ENCODE results near the gene SOX30.
"Not testable (repeated sequence)": the region's sequence is repeated elsewhere in the genome, so short reads cannot be mapped to it uniquely, and the experiment has no call there.

The SOX30 gene

DNA sequence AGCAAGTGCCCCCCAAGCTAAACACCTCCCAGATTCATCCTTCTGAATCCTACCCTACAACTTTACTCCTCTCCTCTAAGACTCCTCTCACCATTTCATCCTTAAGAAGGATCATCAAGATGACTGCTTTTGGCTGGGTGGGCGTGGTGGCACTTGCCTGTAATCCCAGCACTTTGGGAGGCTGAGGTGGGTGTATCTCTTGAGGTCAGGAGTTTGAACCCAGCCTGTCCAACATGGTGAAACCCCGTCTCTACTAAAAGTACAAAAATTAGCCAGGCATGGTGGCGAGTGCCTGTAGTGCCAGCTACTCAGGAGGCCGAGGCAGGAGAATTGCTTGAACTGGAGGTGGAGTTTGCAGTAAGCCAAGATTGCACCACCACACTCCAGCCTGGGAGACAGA is 22.1 kb upstream of the SOX30 start:
- H3K4me3 ChIP-seq (ENCODE audit: low read length); H3K9me3 ChIP-seq (ENCODE audit: low read length); H2AFZ ChIP-seq (ENCODE audit: low read depth, low read length); H3K36me3 ChIP-seq (ENCODE audit: insufficient read depth, low read length); H3K27me3 ChIP-seq (ENCODE audit: insufficient read depth, low read length); H3K4me1 ChIP-seq (ENCODE audit: insufficient read depth, low read length): not testable (repeated sequence)

DNA sequence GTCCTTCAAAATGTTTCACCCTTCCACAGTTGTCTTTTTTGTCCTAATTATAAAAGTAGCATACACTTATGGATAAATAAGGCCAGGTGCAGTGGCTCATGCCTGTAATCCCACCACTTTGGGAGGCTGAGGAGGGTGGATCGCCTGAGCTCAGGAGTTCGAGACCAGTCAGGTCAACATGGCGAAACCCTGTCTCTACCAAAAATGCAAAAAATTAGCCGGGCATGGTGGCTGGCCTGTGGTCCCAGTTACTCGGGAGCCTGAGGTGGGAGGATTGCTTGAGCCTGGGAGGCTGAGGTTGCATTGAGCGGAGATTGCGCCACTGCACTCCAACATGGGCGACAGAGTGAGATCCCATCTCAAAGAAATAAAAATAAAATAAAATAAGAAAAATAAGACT is 20.7 kb upstream of the SOX30 start:
- H2AFZ ChIP-seq (ENCODE audit: low read depth, low read length) = no peak overlapping the region
- no peaks in the 10 kb centered on the region for H3K36me3 ChIP-seq (ENCODE audit: insufficient read depth, low read length)
- H3K4me1 ChIP-seq (ENCODE audit: insufficient read depth, low read length) = no peaks in the 10 kb centered on the region
- no peak overlapping the region for H3K4me3 ChIP-seq (ENCODE audit: low read length)
- H3K27me3 ChIP-seq (ENCODE audit: insufficient read depth, low read length) = no peaks in the 10 kb centered on the region
- peaks cover 2% of the 10 kb centered on the region for H3K9me3 ChIP-seq (ENCODE audit: low read length)

DNA sequence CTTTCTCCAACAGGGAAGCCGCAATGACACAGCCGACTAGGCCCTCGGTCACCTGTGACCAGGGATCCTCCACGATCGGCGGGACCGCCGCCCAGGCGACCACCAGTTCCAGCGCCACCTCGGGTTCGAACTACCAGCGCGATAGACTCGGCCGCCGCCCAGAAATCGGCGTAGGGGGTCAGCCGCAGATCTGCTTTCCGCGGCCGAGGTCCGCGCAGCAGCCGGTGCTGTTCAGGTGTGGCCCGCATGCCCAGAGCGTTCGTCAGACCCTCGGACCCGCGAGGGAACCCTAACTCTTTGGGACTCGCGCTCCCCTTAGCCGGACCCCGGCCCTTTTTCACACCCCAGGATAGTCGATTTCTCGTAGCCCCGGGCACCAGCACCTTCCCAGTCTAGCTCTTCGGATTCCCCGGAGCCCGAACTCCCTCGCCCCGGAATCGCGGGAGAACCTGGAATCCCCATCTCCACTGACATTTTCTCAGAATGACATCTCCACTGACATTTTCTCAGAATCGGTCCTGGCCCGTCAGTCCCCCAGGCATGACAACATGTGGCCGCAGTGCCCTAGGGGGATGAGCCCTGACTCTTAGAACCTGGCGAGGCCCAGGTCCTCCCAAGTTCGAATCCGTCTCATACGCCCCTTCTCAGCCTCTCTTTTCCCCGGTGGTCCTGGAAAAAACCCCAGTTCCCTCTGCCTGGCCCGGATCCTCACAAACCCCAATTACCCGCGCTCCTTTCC is 19.5 kb upstream of the SOX30 start:
- Histone ChIP-seq H2AFZ (ENCODE audit: low read depth, low read length) (no peak overlapping the region), H3K9me3 (ENCODE audit: low read length) (peaks cover 2% of the 10 kb centered on the region), H3K4me1 (ENCODE audit: insufficient read depth, low read length) (no peaks in the 10 kb centered on the region), H3K36me3 (ENCODE audit: insufficient read depth, low read length) (no peaks in the 10 kb centered on the region), H3K27me3 (ENCODE audit: insufficient read depth, low read length) (no peaks in the 10 kb centered on the region), H3K4me3 (ENCODE audit: low read length) (peak overlapping the region; percentile 14)

DNA sequence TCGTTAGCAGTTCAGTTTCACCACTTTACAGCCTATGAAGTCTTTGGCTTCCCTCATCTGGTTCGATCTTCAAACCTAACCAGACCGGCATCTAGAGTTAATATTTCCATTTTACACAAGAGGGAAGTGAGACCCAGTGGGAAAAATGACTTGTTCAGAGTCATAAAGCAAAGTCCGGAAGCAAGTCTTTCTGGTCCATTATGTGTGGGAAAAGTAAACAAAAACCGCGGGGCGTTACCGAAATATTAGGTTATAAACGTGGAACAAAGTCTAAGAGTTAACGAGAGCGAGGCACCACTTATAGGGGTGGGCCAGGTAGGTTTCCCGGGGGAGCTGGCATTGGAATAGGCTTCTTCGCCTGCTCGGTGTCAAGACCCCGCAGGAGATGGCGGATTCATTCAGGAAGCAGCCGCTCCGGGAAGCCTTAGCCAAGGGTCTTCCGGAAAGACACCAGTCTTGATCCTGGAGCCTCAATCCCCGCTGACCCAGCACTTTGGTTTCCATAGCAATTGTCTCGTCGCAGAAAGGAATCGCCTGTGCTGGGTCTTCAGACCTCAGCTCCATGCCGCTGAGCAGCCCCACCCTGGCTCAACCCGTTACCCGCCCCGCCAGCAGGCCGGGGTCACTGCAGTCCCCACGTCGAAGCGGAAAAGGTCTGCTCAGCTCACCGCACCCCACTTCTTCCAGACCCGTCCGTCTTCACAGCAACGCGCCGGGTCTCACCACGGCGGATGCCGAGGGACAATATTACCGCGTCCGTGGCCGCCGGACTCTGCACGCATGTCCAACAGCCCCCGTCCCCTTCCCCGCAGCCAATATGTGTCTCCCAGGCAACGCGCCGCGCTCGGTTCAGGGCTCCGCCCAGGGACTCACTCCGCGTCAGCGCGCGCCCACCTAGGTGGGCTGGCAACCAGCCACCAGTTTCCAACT is 18.7 kb upstream of the SOX30 start, which contains the start of gene C5orf52:
Gene C5orf52 (plus strand): TSS at position 872 of the 930 bp plus-strand sequence. CDS start 82 bp downstream, outside the sequence.
- Histone ChIP-seq H3K4me3 (ENCODE audit: low read length) (peak within 1 kb of the TSS; percentile 14), H3K4me1 (ENCODE audit: insufficient read depth, low read length) (no peaks in the 10 kb centered on the region), H3K9me3 (ENCODE audit: low read length) (peaks cover 2% of the 10 kb centered on the region), H3K27me3 (ENCODE audit: insufficient read depth, low read length) (no peaks in the 10 kb centered on the region), H2AFZ (ENCODE audit: low read depth, low read length) (no peak within 1 kb of the TSS), H3K36me3 (ENCODE audit: insufficient read depth, low read length) (no peaks in the 10 kb centered on the region)

DNA sequence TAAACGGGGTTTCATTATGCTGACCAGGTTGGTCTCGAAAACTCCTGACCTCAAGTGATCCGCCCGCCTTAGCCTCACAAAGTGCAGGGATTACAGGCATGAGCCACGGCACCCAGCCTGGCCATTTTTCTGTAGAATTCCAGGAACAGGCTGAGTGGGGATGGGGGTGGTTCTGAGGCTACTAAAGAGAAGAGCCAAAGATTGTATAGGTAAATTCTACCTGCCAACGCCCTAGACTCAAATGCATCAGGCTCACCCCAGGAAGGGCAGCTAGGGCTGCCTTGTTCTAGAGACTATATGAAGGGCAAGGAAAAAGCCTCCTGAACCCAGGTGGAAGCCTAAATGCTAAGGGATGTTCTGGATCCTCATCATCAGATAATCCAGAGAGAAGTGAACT is 17.5 kb upstream of the SOX30 start:
- Histone ChIP-seq H3K4me3 (ENCODE audit: low read length) (no peak overlapping the region), H2AFZ (ENCODE audit: low read depth, low read length) (no peak overlapping the region), H3K9me3 (ENCODE audit: low read length) (peaks cover 2% of the 10 kb centered on the region), H3K27me3 (ENCODE audit: insufficient read depth, low read length) (no peaks in the 10 kb centered on the region), H3K36me3 (ENCODE audit: insufficient read depth, low read length) (no peaks in the 10 kb centered on the region), H3K4me1 (ENCODE audit: insufficient read depth, low read length) (no peaks in the 10 kb centered on the region)

DNA sequence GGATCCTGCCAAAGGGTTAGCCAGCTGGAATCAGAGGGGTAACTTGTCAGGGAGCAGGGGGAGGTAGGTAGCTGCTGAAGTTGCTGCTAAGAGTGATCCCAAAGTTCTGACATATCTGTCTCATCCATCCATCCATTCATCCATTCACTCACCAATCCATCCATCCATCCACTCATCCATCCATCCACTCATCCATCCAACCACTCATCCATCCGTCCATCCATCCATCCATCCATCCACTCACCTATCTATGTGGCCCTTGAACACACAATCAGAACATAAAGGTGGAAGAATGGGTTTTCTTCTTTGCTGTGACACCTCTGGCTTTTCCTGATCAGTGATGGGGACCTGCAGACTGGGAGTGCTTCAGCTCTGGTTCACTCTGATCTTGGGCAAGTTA is 16.1 kb upstream of the SOX30 start:
- Histone ChIP-seq H3K4me3 (ENCODE audit: low read length) (no peak overlapping the region), H3K9me3 (ENCODE audit: low read length) (peaks cover 2% of the 10 kb centered on the region), H3K36me3 (ENCODE audit: insufficient read depth, low read length) (no peaks in the 10 kb centered on the region), H3K27me3 (ENCODE audit: insufficient read depth, low read length) (no peaks in the 10 kb centered on the region), H2AFZ (ENCODE audit: low read depth, low read length) (no peak overlapping the region), H3K4me1 (ENCODE audit: insufficient read depth, low read length) (no peaks in the 10 kb centered on the region)

DNA sequence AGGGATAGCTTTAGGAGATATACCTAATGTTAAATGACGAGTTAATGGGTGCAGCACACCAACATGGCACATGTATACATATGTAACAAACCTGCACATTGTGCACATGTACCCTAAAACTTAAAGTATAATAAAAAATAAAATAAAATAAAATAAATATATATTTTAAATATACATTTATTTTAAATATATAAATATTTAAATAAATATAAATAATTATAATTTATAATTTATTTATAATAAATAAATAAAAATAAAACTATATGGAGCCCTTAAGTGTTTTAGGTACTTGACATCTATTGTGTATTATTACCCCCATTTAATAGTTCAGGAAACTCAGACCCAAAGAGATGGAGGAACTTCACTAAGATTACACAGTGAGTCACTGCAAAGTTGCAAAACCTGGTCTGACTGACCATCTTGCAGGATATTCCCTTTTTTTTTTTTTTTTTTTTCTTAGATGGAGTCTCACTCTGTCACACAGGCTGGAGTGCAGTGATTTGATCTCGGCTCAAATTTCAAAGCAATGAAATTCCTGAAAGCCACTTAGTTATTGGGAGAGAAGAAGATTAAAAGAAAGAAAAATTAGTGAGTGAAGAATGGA is 13.3 kb upstream of the SOX30 start:
- H3K27me3 ChIP-seq (ENCODE audit: insufficient read depth, low read length) = no peaks in the 10 kb centered on the region
- no peaks in the 10 kb centered on the region for H3K4me1 ChIP-seq (ENCODE audit: insufficient read depth, low read length)
- no peak overlapping the region for H3K4me3 ChIP-seq (ENCODE audit: low read length)
- H2AFZ ChIP-seq (ENCODE audit: low read depth, low read length) = no peak overlapping the region
- H3K9me3 ChIP-seq (ENCODE audit: low read length) = no peaks in the 10 kb centered on the region
- no peaks in the 10 kb centered on the region for H3K36me3 ChIP-seq (ENCODE audit: insufficient read depth, low read length)

DNA sequence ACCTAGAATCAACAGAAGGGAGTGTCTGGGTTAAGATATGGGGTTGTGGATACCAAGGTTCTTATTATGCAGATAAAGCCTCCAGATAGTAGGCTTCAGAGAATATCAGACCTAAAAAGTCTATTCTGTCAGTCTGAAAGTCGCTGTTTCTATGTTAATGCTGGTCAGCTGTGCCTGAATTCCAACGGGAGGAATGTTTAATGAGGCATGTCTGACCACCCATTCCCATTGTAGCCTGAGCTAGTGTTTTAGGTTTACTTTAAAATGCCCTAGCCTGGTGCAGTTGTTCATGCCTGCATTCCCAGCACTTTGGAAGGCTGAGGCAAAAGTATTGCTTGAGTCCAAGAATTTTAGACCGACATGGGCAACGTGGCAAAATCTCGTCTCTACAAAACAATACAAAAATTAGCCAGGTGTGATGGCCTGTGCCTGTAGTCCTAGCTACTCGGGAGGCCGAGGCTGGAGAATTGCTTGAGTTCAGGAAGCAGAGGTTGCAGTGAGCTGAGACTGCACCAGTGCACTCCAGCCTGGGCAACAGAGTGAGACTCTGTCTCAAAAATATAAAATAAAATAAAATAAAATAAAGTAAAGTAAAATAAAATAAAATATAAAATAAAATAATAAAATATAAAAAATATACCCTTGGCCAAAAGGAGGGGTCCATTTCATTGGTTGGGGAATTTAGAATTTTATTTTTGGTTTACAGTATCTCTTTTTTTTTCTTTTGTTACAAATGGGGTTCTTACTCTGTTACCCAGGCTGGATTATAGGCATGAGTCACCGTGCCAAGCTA is 7.8 kb upstream of the SOX30 start:
- H3K4me1 ChIP-seq (ENCODE audit: insufficient read depth, low read length) = no peaks in the 10 kb centered on the region
- H2AFZ ChIP-seq (ENCODE audit: low read depth, low read length) = no peak overlapping the region
- H3K9me3 ChIP-seq (ENCODE audit: low read length) = no peaks in the 10 kb centered on the region
- no peaks in the 10 kb centered on the region for H3K27me3 ChIP-seq (ENCODE audit: insufficient read depth, low read length)
- no peaks in the 10 kb centered on the region for H3K36me3 ChIP-seq (ENCODE audit: insufficient read depth, low read length)
- no peak overlapping the region for H3K4me3 ChIP-seq (ENCODE audit: low read length)

DNA sequence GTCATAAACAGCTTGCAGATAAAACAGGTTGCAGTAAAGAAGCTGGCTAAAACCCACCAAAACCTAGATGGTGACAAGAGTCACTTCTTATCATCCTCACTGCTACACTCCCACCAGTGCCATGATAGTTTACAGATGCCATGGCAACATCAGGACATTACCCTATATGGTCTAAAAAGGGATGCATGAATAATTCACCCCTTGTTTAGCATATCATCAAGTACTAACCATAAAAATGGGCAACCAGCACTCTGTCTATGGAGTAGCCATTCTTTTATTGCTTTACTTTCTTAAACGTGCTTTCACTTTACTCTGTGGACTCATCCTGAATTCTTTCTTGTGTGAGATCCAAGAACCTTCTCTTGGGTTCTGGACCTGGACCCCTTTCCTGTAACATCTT is 6.7 kb upstream of the SOX30 start:
- Histone ChIP-seq H3K9me3 (ENCODE audit: low read length) (peaks cover 2% of the 10 kb centered on the region), H2AFZ (ENCODE audit: low read depth, low read length) (no peak overlapping the region), H3K27me3 (ENCODE audit: insufficient read depth, low read length) (no peaks in the 10 kb centered on the region), H3K4me3 (ENCODE audit: low read length) (no peak overlapping the region), H3K36me3 (ENCODE audit: insufficient read depth, low read length) (no peaks in the 10 kb centered on the region), H3K4me1 (ENCODE audit: insufficient read depth, low read length) (no peaks in the 10 kb centered on the region)

DNA sequence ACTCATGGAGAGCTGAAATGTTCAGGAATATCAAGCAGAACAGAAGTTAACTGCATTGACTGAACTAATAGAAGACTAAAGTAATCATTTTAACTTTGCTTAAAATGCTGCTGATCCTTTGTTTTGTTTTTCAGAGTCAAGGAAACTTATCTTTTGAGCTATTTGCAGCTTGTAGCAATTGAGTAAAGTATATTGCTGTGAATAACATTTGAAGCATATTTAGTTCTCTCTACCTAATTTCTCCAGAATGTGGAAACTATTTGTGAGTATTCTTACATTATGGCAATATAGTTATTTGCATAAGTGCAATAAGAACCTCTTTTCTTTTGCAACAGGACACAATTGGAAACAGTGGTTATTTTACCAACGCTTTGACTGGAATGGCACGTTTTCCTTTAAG is 5.3 kb upstream of the SOX30 start:
- H3K27me3 ChIP-seq (ENCODE audit: insufficient read depth, low read length) = no peaks in the 10 kb centered on the region
- peaks cover 2% of the 10 kb centered on the region for H3K9me3 ChIP-seq (ENCODE audit: low read length)
- H3K4me1 ChIP-seq (ENCODE audit: insufficient read depth, low read length) = no peaks in the 10 kb centered on the region
- H3K36me3 ChIP-seq (ENCODE audit: insufficient read depth, low read length) = no peaks in the 10 kb centered on the region
- no peak overlapping the region for H3K4me3 ChIP-seq (ENCODE audit: low read length)
- no peak overlapping the region for H2AFZ ChIP-seq (ENCODE audit: low read depth, low read length)

DNA sequence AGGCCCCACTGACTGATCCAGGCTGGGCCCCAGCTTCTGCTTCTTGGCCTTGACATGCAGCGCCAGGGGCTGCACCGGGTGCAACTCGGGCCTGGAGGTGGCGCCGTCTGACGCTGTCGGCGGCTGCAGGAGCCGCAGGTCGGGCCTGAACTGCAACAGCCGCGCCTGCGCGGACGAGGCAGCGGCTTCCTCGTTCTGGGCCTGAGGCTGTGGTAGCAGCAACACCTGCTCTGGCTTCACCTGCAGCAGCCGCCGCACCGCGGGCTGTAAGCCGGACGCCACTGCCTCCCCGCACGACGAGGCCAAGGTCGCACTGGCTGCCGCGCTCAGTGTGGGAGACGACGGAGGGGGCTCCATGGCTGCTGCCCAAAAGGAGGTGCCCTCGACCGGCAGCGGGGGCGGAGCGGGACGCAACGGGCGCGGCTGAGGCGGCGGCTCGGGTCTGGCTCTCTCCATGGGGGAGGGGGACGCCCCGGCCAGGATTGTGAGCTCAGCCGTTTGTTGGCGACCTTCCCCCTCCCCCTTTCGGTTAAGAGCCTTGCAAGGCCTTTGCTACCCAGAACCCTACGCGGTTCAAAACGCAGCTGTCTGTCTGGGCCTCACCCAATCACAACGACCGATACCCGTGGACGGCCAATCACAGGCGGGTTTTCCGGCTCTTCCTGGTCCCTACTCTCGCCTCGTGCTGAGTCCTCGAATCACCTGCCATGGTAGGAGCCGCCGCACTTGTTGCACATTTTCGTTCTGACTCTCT is 438 bp downstream of the SOX30 start:
- Histone ChIP-seq H3K4me3 (ENCODE audit: low read length) (no peak overlapping the region), H2AFZ (ENCODE audit: low read depth, low read length) (no peak overlapping the region), H3K36me3 (ENCODE audit: insufficient read depth, low read length) (no peaks in the 10 kb centered on the region), H3K9me3 (ENCODE audit: low read length) (peaks cover 3% of the 10 kb centered on the region), H3K27me3 (ENCODE audit: insufficient read depth, low read length) (no peaks in the 10 kb centered on the region), H3K4me1 (ENCODE audit: insufficient read depth, low read length) (no peaks in the 10 kb centered on the region)

DNA sequence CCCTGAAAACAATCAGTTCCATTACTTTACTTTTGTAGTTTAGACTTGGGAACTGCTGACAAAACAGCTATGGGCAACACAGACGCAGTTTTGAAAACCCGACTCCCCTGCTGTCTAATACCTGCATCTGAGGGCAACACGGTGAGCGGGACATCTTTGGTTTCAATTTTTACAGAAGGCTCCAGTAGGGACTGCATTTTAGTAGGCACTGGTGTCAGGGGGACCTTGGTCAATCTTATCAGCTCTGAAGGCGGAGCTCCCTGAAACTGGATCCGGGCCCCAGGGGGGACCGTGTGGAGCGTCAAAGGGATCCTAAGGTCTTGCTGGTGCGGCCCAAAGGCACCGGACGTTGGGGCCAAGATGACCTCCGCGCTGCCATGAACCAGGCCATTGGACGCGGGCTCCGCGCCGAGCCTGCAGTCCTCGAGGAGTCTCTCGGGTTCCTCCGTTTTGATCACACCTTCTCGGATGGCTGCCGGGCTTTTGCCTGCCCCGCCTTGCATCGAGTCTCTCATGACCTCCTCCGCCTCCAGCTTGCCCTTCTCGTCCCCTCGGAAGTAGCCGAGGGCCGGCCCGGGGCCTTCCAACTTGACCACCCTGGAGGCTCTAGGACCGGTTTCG is 1.1 kb downstream of the SOX30 start:
- H3K9me3 ChIP-seq (ENCODE audit: low read length) = peaks cover 3% of the 10 kb centered on the region
- no peaks in the 10 kb centered on the region for H3K4me1 ChIP-seq (ENCODE audit: insufficient read depth, low read length)
- no peak overlapping the region for H3K4me3 ChIP-seq (ENCODE audit: low read length)
- no peaks in the 10 kb centered on the region for H3K36me3 ChIP-seq (ENCODE audit: insufficient read depth, low read length)
- H2AFZ ChIP-seq (ENCODE audit: low read depth, low read length) = no peak overlapping the region
- no peaks in the 10 kb centered on the region for H3K27me3 ChIP-seq (ENCODE audit: insufficient read depth, low read length)

Measured in neuron (in vitro differentiated cells).